Fibroblast of lung (primary cell): ENCODE results near the gene SLC25A51.

ENCODE experiments used
- CTCF ChIP-seq, 2 donors: IDR thresholded peaks in 1 of 2; conservative IDR thresholded peaks in 1 of 2; 1 replicate in 1 of 2; 2 replicates in 1 of 2; pipeline ENCODE4 v1.5.1; 2011 to 2012; ENCODE audit warnings: low read length in 2 of 2, control low read depth in 1 of 2, inconsistent platforms in 1 of 2, low read depth in 1 of 2, mild to moderate bottlenecking in 1 of 2
- EZH2 ChIP-seq: IDR thresholded peaks from 2 replicates; pipeline ENCODE4 v1.5.1; 2012; ENCODE audit warnings: low read length, control low read depth, mild to moderate bottlenecking; ENCODE audit errors: missing control alignments

DNA sequence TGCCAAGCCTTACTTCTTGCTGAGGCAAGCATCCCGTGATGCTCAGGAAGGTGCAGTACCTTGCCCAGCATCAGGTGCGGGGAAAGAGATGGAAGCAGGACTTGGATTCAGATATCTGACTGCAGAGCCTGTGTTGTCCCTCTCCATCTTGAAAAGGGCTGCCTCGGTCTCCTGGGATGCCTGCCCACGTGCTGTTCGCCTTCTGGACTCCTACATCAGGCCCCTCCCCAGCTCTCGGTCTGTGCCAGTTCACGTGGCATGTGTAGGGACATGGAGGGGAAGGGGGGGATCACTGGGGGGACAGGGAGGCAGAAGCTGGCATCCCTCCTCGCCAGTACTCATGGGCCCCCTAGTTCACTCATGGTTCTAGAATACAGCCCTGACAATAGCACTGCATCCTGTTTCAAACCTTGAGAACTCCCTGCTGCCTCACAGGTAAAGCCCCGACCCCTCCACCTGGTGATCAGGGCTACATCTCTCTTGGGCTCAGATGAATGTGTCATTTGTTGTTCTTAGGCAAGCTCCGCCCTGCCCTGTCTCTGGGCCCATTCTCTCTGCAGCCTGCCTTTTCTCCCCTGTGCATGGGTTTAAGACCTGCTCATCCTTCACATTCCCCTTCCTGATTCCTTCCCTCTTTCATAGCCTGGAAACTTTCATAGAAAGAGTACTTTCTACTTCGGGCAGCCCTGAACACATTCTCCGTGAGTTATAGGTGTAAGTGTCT lies 38.9 kb upstream of the SLC25A51 start:
- TF ChIP-seq CTCF (conservative IDR thresholded peaks at IDR 0.05 in 1 of 2, IDR thresholded peaks at IDR 0.05 in 1 of 2; ENCODE audit: low read depth in 1 of 2, low read length in 2 of 2) (no peak), EZH2 (no peak)
